SK-N-SH (cell line): ENCODE measurements around the gene FOCAD. TPM values are rescaled to one million over a fixed set of nuclear protein-coding genes. Genes with fewer than 3 reads are reported as not detected.

Experiments used
- CTCF ChIA-PET: fragments of 300-600, 350-600 bp; formaldehyde crosslinking; extraction: SDS; loops from one replicate; lab custom pipeline; 2021; lab: Yijun Ruan, JAX
- POLR2A ChIA-PET: fragments of 350-600 bp; sonication (Branson Sonifier 250); formaldehyde crosslinking; extraction: SDS; loops from one replicate; lab custom pipeline; 2020; ENCODE audit warnings: antibody characterized with exemption, inconsistent platforms; lab: Yijun Ruan, JAX
- DNase-seq: peaks from one replicate; pipeline ENCODE4 v3.0.0; 2012
- H2AFZ ChIP-seq: fragments of 200-600 bp; sonication (generic); 2 replicates; pipeline ENCODE4 v1.8.1; 2016; ENCODE audit warnings: antibody characterized with exemption, mild to moderate bottlenecking, low read depth
- H3F3A ChIP-seq: fragments of 200-600 bp; sonication (generic); replicated peaks from 2 replicates; pipeline ENCODE3; 2016; ENCODE audit warnings: antibody characterized with exemption, mild to moderate bottlenecking; ENCODE audit not compliant: insufficient read depth
- H3K27ac ChIP-seq, 2 experiments: fragments of 200-500 bp in 1 of 2; fragments of 200-600 bp in 1 of 2; sonication (Bioruptor generic) in 1 of 2; sonication (generic), shearing (Covaris generic) in 1 of 2; 2 replicates each; pipeline versions ENCODE4 v1.5.1 to v1.6.1; 2014 to 2016; ENCODE audit warnings: low read depth in 2 of 2, inconsistent platforms in 1 of 2, low read length in 1 of 2, mild to moderate bottlenecking in 1 of 2, mixed read lengths in 1 of 2
- H3K27me3 ChIP-seq: fragments of 200-600 bp; sonication (generic), shearing (Covaris generic); 2 replicates; pipeline ENCODE4 v1.6.1; 2016; ENCODE audit warnings: mixed run types; ENCODE audit not compliant: insufficient read depth
- H3K36me3 ChIP-seq, 2 experiments: fragments of 200-500 bp in 1 of 2; fragments of 200-600 bp in 1 of 2; sonication (Bioruptor generic) in 1 of 2; sonication (generic) in 1 of 2; replicated peaks in 1 of 2; 2 replicates each; pipeline versions ENCODE3 to v1.5.1; 2014 to 2016; ENCODE audit warnings: low read length in 1 of 2, mild to moderate bottlenecking in 1 of 2; ENCODE audit not compliant: insufficient read depth in 2 of 2, control insufficient read depth in 1 of 2
- H3K4me1 ChIP-seq, 2 experiments: fragments of 200-500 bp in 1 of 2; fragments of 200-600 bp in 1 of 2; sonication (Bioruptor generic) in 1 of 2; sonication (generic), shearing (Covaris generic) in 1 of 2; 2 replicates each; pipeline versions ENCODE4 v1.5.1 to v1.6.1; 2014 to 2016; ENCODE audit warnings: low read depth in 1 of 2, low read length in 1 of 2, mixed run types in 1 of 2; ENCODE audit not compliant: insufficient read depth in 2 of 2, control insufficient read depth in 1 of 2
- H3K4me2 ChIP-seq: fragments of 200-600 bp; sonication (generic), shearing (Covaris generic); 2 replicates; pipeline ENCODE4 v1.6.1; 2017; ENCODE audit warnings: mixed run types
- H3K4me3 ChIP-seq, 2 experiments: fragments of 200-500 bp in 1 of 2; fragments of 200-600 bp in 1 of 2; sonication (Bioruptor generic) in 1 of 2; sonication (generic), shearing (Covaris generic) in 1 of 2; 2 replicates each; pipeline versions ENCODE4 v1.5.1 to v1.8.1; 2014 to 2016; ENCODE audit warnings: low read depth in 2 of 2, inconsistent platforms in 1 of 2, low read length in 1 of 2, mild to moderate bottlenecking in 1 of 2, mixed read lengths in 1 of 2, moderate library complexity in 1 of 2
- H3K79me2 ChIP-seq: fragments of 200-600 bp; sonication (generic); 2 replicates; pipeline ENCODE4 v1.8.1; 2017; ENCODE audit warnings: mild to moderate bottlenecking; ENCODE audit not compliant: insufficient read depth
- H3K9ac ChIP-seq: fragments of 200-600 bp; sonication (generic); 2 replicates; pipeline ENCODE4 v1.6.1; 2017; ENCODE audit warnings: mixed run types
- H3K9me2 ChIP-seq: fragments of 200-600 bp; sonication (generic); 2 replicates; pipeline ENCODE4 v1.6.1; 2017; ENCODE audit warnings: mixed run types
- H3K9me3 ChIP-seq: fragments of 200-600 bp; sonication (generic); 2 replicates; pipeline ENCODE4 v1.6.1; 2017; ENCODE audit warnings: mixed run types, mild to moderate bottlenecking, moderate library complexity
- H4K20me1 ChIP-seq: fragments of 200-600 bp; sonication (generic); 2 replicates; pipeline ENCODE4 v1.6.1; 2017; ENCODE audit warnings: mild to moderate bottlenecking, mixed run types; ENCODE audit not compliant: insufficient read depth
- EZH2phosphoT487 ChIP-seq: fragments of 200-600 bp; sonication (generic); IDR thresholded peaks from 2 replicates; pipeline ENCODE4 v1.6.1; 2017; ENCODE audit warnings: low read depth, mixed run types, mild to moderate bottlenecking, antibody characterized with exemption, moderate library complexity, borderline replicate concordance
- FOXJ3 ChIP-seq: sonication (generic); formaldehyde crosslinking; IDR thresholded peaks from 2 replicates; pipeline ENCODE4 v1.5.1; 2020; ENCODE audit warnings: mild to moderate bottlenecking, missing genetic modification reagents
- GABPA ChIP-seq: IDR thresholded peaks from 2 replicates; pipeline ENCODE4 v1.4.0; 2012; ENCODE audit warnings: low read depth, mild to moderate bottlenecking
- GATA2 ChIP-seq: sonication (generic); formaldehyde crosslinking; IDR thresholded peaks from 2 replicates; pipeline ENCODE4 v1.5.0; 2020; ENCODE audit warnings: mild to moderate bottlenecking, missing genetic modification reagents
- NFIC ChIP-seq: IDR thresholded peaks from 2 replicates; pipeline ENCODE4 v1.4.0; 2012; ENCODE audit warnings: borderline replicate concordance
- NRF1 ChIP-seq: IDR thresholded peaks from 2 replicates; pipeline ENCODE4 v1.6.1; 2012; ENCODE audit warnings: low read depth, mild to moderate bottlenecking, low read length
- REST ChIP-seq: IDR thresholded peaks from 2 replicates; pipeline ENCODE4 v1.6.1; 2012; ENCODE audit warnings: mild to moderate bottlenecking, low read depth, low read length, moderate library complexity
- USF1 ChIP-seq: IDR thresholded peaks from 2 replicates; pipeline ENCODE4 v1.4.0; 2012; ENCODE audit warnings: low read depth, borderline replicate concordance
- ZBTB33 ChIP-seq: IDR thresholded peaks from 2 replicates; pipeline ENCODE4 v1.4.0; 2012; ENCODE audit warnings: low read depth, borderline replicate concordance
- WGBS: methylation state at CpG from one replicate; pipeline ENCODE4 v1.1.6; 2017; ENCODE audit warnings: low lambda C conversion rate; 5-methylcytosine and 5-hydroxymethylcytosine counted together
- polyA plus RNA-seq, 3 experiments: library from polyadenylated mRNA; depleted of rRNA; stranded (reverse); fragments of >200 nt; gene quantifications; 2 replicates each; pipeline ENCODE4 v1.2.3, GENCODE V29; 2012

The FOCAD gene
- polyA plus RNA-seq, 1 of the 3 experiments (the other 2 are of a cell fraction), result 15.8 TPM

- no peak for TF ChIP-seq ZBTB33
Observed at GRCh38 chr9:20788526-20789451, 104.7 kb downstream of the FOCAD start (continued).

GRCh38 chr9:20790721-20791120 is 106.7 kb downstream of the FOCAD start:
- Histone ChIP-seq H3K4me2 (no peak overlapping the region), H3K9me2 (no peaks in the 10 kb centered on the region), H3K36me3 (peaks cover 6 to 8% of the 10 kb centered on the region in 2 experiments), H3K9ac (no peak overlapping the region), H3K4me1 (peaks cover 0 to 10% of the 10 kb centered on the region in 2 experiments; a peak in 2 of 4 replicates), H3K79me2 (no peaks in the 10 kb centered on the region), H2AFZ (no peak overlapping the region), H3K27me3 (no peaks in the 10 kb centered on the region), H3K4me3 (no peak overlapping the region), H3K27ac (no peak overlapping the region), H3F3A (no peaks in the 10 kb centered on the region), H4K20me1 (no peaks in the 10 kb centered on the region), H3K9me3 (no peaks in the 10 kb centered on the region)
- DNase-seq, result no peak
- CTCF ChIA-PET, result no interaction called here
- 95% methylated on average over 2 of the region's 2 CpGs for WGBS
- TF ChIP-seq FOXJ3 (no peak), ZBTB33 (no peak), NRF1 (no peak), NFIC (no peak), REST (no peak), EZH2phosphoT487 (no peak), USF1 (no peak), GABPA (no peak), GATA2 (no peak)
- POLR2A ChIA-PET, result no interaction called here
